Stimulated activated naive CD8-positive, alpha-beta T cell treated with anti-CD3 and anti-CD28 coated beads, Interleukin-15, amount 100 ng/mL, for 72 hours (primary cell): ENCODE results near the gene TMEM44.

Experiments
- ATAC-seq: fragments of 150-1000 bp; cut with Tn5 transposase; 2 replicates; pipeline ENCODE4 v1.10.0; 2021; ENCODE audit warnings: mild to moderate bottlenecking, moderate library complexity
- DNase-seq, 2 donors: peaks; one replicate each; pipeline ENCODE4 v3.0.0; 2021 to 2022
- H3K27ac Mint-ChIP-seq, 2 donors: one replicate each; pipeline ENCODE4 v1.8.0; 2022; ENCODE audit warnings: mild to moderate bottlenecking in 2 of 2, mixed read lengths in 2 of 2, moderate library complexity in 2 of 2
- H3K27me3 Mint-ChIP-seq: one replicate; pipeline ENCODE4 v1.8.0; 2022; ENCODE audit warnings: mixed read lengths
- H3K4me1 Mint-ChIP-seq: one replicate; pipeline ENCODE4 v1.8.0; 2022; ENCODE audit warnings: mild to moderate bottlenecking, mixed read lengths
- H3K4me3 Mint-ChIP-seq, 2 donors: one replicate each; pipeline ENCODE4 v1.8.0; 2022; ENCODE audit warnings: mild to moderate bottlenecking in 2 of 2, mixed read lengths in 2 of 2, moderate library complexity in 1 of 2
- H3K9me3 Mint-ChIP-seq, 2 donors: one replicate each; pipeline ENCODE4 v1.8.0; 2022; ENCODE audit warnings: mixed read lengths in 2 of 2

TMEM44 gene

DNA sequence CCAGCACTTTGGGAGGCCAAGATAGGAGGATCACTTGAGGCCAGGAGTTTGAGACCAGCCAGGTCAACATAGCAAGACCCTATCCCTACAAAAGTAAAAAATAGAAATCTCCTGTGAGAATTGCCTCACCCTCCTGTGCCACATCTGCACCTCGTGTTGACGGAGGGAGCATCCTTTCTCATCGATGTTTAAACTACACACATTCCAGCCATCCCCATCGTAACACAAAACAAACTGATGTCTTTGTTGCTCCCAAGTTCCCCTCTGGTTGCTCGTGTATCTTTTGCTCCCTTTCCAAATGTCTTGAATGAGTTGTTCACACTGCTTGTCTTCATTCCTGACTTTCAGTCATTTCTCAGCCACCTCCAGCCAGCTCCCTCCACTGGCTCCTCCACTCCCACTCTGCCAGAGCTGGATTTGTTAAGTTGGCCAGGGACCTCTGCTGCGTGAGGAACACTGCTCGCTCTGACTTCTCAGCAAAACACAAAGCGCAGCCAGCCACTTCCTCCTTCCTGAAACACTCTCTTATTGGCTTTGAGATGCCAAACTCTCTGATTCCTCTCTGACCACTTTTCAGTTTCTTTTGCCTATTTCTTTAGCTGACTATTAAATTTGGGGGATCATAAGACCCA is 92.8 kb downstream of the TMEM44 start:
- DNase-seq = no peak
- Mint-ChIP-seq H3K9me3 (peaks cover 0 to 2% of the 10 kb centered on the region in 2 donors), H3K27me3 (no peaks in the 10 kb centered on the region), H3K27ac (peak overlapping the region; percentile 56 to 77), H3K4me1 (peaks cover 22% of the 10 kb centered on the region), H3K4me3 (no peak overlapping the region)
- ATAC-seq = no peak

DNA sequence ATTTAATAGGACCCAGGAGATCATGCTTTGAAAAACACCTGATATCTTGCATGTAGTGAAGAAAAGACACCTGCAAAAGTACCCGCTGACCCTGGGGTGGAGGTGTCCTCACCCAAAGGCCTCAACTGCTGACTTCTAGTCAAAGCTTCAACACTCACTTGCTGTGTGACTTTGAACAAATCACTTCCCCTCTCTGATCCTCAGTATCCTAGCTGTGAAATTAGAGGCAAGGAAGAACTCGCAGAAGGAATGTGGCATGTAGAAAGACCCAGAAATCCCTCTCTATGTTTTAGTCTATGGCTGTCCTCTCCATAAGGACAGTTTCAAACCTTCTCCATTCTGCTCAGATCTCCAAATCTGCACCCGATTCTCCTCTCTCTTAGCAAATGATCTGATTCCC is 93.7 kb downstream of the TMEM44 start:
- Mint-ChIP-seq H3K27ac (peak overlapping the region in 1 of 2 donors; percentile 19), H3K4me1 (peaks cover 22% of the 10 kb centered on the region), H3K9me3 (peaks cover 8 to 11% of the 10 kb centered on the region in 2 donors), H3K4me3 (no peak overlapping the region), H3K27me3 (no peaks in the 10 kb centered on the region)
- ATAC-seq (no peak), DNase-seq (no peak)

DNA sequence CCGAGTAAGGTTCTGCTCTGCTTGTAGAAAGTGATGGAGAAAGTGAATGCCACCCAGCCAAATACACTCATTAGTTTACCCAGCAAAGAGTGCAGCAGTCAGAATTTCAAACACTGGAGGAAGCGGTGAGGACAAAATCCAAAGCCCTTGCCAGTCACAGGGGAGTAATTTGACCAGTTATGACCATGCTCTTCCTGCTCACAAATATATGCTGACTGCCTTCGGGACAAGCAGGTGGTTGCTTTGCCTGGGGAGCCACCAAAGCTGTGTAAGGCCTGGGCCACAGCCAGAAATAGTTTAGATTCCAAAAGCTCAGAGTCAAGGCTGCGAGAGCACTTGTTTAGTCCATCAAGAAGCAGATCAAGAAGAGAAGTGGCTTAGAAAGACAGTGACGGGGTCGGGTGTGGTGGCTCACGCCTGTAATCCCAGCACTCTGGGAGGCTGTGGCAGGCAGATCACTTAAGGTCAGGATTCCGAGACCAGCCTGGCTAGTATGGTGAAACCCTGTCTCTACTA is 95.4 kb downstream of the TMEM44 start:
- H3K27me3 Mint-ChIP-seq = no peaks in the 10 kb centered on the region
- ATAC-seq (no peak), DNase-seq (no peak)
- H3K4me1 Mint-ChIP-seq = peaks cover 22% of the 10 kb centered on the region
- H3K4me3 Mint-ChIP-seq = no peak overlapping the region
- no peak overlapping the region for H3K27ac Mint-ChIP-seq
- peaks cover 15 to 20% of the 10 kb centered on the region in 2 donors for H3K9me3 Mint-ChIP-seq
